NCI-H2227 (cell line): Measurements from ENCODE around the gene PAK2.
"Not testable (repeated sequence)": the region's sequence is repeated elsewhere in the genome, so short reads cannot be mapped to it uniquely, and the experiment has no call there.

ENCODE experiments used
- DNase-seq: peaks from one replicate; lab custom pipeline; 2025; ENCODE audit not compliant: unreplicated experiment; lab: John Stamatoyannopoulos, UW

The PAK2 gene

GRCh38 chr3:196778755-196779154, 39.1 kb downstream of the PAK2 start:
- no peak for DNase-seq

- no peak for DNase-seq
Measured at GRCh38 chr3:196782511-196782910, 42.9 kb downstream of the PAK2 start.

- DNase-seq = peak; percentile 9
Measured at GRCh38 chr3:196788528-196788927, 48.9 kb downstream of the PAK2 start.

- DNase-seq = no peak
Measured at GRCh38 chr3:196789885-196790359, 50.3 kb downstream of the PAK2 start.

- no peak for DNase-seq
Measured at GRCh38 chr3:196790636-196791035, 51.0 kb downstream of the PAK2 start.

GRCh38 chr3:196792771-196793170, 53.1 kb downstream of the PAK2 start:
- DNase-seq = no peak

- no peak for DNase-seq
Measured at GRCh38 chr3:196793246-196793645, 53.6 kb downstream of the PAK2 start.

- no peak for DNase-seq
Measured at GRCh38 chr3:196794467-196794866, 54.8 kb downstream of the PAK2 start.

GRCh38 chr3:196796317-196796716, 56.7 kb downstream of the PAK2 start:
- DNase-seq = no peak

- no peak for DNase-seq
Measured at GRCh38 chr3:196800742-196801434, 61.2 kb downstream of the PAK2 start.

- DNase-seq = no peak
Measured at GRCh38 chr3:196803891-196804468, 64.3 kb downstream of the PAK2 start.

- no peak for DNase-seq
Measured at GRCh38 chr3:196804773-196805172, 65.1 kb downstream of the PAK2 start.

- no peak for DNase-seq
Measured at GRCh38 chr3:196810963-196811581, 71.4 kb downstream of the PAK2 start.

- DNase-seq = no peak
Measured at GRCh38 chr3:196812853-196813252, 73.2 kb downstream of the PAK2 start.

GRCh38 chr3:196813903-196814302, 74.2 kb downstream of the PAK2 start:
- no peak for DNase-seq

- DNase-seq = no peak
Measured at GRCh38 chr3:196821806-196822355, 82.2 kb downstream of the PAK2 start.

- DNase-seq = not testable (repeated sequence)
Measured at GRCh38 chr3:196829651-196830050, 90.0 kb downstream of the PAK2 start.

GRCh38 chr3:196835086-196835485, 95.4 kb downstream of the PAK2 start:
- DNase-seq = no peak

- not testable (repeated sequence) for DNase-seq
Measured at GRCh38 chr3:196836626-196837025, 97.0 kb downstream of the PAK2 start.

- DNase-seq = peak; percentile 51
Measured at GRCh38 chr3:196837819-196838420, 98.3 kb downstream of the PAK2 start.

- DNase-seq = not testable (repeated sequence)
Measured at GRCh38 chr3:196839351-196839750, 99.7 kb downstream of the PAK2 start.
